Urothelium cell line (cell line): Measurements from ENCODE around the gene CAMK1D.
"Not testable (repeated sequence)": the region's sequence is repeated elsewhere in the genome, so short reads cannot be mapped to it uniquely, and the experiment has no call there.

Experiments
- DNase-seq: peaks from one replicate; pipeline ENCODE4 v3.0.0; 2011; ENCODE audit warnings: low spot score, mixed read lengths
- FAIRE-seq: peaks from 2 replicates; lab custom pipeline; 2011; peaks lifted over from hg19 to GRCh38; lab: Jason Lieb, UNC

The CAMK1D gene

DNA sequence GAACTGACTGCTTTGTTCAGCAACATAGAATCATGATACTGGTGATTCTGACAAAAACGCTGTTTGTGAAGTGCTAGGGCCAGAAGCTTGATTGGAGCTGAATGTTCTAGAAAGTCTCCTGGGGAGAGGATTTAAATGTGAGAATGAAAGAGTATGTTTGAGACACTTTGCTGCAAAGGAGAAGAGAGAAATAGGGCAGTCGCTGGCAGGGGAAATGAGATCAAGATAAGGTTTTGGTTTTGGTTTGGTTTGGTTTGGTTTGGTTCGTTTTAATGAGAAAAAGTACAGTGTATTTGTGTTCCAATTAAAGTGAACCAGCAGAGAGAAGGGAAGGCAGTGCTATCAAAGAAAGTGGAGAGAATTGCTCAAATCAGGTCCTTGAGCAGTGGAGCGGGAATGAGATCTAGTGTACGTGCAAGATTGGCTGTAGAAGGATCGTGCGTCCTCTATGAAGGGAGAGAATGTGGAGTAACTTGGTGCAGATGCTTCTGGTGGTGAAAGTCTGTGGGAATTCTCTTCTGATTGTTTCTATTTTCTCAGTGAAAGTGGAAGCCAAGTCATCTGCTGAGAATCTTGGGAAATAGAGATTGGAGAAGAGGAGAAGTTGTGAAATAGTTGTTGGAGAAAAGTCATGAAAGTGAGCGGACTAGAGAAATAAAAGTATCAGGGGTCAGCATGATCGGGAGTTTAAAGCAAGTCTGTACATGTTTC is 381.6 kb downstream of the CAMK1D start:
- FAIRE-seq (no peak), DNase-seq (no peak)

DNA sequence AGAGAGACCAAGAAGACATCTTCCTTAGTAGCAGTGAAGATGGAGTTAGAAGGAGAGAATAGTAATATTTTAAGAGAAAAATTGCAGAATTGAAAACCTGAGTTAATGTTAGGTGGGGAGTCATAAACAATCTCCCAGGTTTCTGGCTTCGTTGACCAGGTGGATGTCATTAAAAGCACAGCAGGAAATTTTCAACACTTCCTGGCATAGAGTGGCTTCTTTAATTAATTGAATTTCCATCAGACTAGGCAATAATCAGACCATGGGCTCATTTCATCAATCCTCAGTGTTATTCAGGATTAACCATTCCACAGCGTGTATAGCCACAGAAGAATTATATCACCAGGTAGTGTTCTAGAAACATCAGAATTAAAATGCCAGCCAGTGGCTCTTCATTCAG is 383.9 kb downstream of the CAMK1D start:
- no peak for DNase-seq
- no peak for FAIRE-seq

DNA sequence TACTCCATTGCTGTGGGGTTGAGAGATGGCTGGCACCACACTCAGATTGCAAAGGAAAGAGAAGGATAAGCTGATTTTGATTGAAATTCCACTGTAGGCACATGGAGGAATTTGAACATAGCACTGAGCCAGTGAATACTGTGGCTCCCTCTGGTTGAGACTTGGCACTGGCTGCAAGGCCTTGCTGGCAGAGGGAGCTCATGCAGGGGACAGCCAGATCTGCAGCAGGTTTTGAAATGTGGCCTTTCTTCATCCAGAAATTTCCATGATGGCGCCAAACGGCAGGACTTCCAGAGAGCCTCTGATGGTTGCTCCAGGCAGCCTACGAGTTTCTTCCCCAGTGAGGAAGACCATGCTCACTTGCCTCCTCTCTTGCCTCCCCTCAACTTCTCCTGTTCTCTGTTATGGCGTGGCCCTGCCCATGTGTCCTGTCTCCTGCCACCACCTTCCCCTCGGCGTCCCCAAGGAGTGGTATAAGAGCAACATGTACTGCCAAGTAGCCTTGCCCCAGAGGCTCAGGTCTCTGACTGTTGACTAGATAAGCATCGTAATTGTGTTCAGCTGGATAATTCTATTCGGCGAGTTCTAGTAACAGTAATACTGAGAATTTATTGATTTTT is 386.6 kb downstream of the CAMK1D start:
- no peak for FAIRE-seq
- no peak for DNase-seq

DNA sequence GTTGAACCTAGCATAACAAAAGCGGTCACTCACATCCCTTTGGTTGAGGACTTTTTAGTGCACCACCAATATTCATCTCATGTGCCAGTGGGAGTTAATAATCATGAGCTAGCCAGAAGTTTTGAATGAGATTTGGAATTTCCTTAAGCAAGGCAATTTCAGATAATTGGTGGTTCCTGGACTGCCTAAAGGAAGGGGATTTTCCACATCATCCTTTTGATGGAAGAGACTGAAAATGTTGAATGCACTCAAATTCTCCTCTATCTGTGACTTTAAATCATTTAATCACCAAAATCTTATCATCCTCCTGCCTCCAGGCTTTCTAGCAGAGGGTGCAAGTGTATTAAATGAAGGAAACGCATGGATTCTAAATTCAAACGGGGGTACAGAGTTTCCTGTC is 391.5 kb downstream of the CAMK1D start:
- FAIRE-seq: no peak
- DNase-seq: no peak

DNA sequence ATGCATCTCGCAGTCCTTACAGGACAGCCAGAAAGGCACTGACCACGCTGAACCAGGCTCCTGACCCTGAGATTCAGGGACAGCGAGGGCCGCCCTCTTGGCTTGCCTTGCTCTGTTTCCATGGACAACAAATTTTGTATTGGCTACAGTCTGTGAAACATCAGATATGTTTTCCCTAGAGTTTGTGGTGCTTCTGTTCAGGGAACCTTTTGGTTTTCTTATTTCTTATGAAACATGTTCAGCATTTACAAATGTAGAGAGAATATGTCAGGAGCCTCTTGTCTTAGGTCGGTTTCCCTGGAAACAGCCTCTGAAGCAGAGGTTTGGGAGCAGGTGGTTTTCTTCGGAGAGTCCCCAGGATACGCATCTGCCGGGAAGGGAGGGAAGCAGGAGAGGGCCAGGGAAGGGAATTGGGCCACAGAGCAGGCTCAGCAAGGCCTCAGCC is 392.0 kb downstream of the CAMK1D start:
- FAIRE-seq: no peak
- DNase-seq: no peak

DNA sequence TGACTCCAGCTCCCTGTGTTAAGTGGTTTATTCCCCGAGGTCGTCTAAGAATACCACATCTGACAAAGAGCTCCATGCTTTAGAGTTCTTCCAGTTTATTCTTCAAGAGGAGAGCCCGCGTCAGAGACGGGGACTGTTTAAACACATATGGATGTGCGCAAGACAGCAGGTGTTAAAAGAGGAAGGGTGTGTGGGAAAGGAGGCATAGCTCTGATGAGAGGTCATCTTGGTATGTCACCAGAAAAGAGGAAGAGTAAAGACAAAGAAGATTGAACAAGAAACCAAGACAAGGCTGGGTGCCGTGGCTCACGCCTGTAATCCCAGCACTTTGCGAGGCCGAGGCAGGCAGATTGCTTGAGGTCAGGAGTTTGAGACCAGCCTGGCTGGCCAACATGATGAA is 393.4 kb downstream of the CAMK1D start:
- DNase-seq (no peak), FAIRE-seq (no peak)

DNA sequence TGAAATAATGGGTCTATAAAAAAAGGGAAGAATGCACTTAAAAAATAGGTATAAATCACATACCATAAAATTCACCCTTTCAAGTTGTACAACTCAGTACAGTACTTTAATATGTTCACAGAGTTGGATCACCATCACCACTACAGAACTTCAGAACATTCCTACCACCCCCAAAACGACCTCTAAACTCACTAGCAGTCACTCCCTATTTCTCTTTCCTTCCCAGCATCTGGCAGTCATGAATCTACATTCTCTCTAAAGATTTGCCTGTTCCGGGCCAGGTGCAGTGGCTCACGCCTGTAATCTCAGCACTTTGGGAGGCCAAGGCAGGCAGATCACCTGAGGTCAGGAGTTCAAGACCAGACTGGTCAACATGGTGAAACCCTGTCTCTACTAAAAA is 394.1 kb downstream of the CAMK1D start:
- FAIRE-seq, DNase-seq: not testable (repeated sequence)

DNA sequence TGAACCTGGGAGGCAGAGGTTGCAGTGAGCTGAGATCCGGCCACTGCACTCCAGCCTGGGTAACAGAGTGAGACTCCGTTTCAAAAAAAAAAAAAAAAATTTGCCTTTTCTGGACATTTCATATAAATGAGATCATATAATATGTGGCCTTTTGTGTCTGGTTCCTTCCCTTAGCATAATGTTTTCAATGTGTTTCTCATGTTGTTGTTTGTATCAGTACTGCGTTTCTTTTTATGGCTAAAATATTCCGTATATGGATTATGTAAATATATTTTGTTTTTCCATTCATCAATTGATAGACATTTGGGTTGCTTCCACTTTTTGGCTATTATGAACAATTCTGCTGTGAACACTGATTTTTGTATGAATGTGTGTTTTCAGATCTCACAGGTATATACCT is 394.6 kb downstream of the CAMK1D start:
- no peak for FAIRE-seq
- no peak for DNase-seq

DNA sequence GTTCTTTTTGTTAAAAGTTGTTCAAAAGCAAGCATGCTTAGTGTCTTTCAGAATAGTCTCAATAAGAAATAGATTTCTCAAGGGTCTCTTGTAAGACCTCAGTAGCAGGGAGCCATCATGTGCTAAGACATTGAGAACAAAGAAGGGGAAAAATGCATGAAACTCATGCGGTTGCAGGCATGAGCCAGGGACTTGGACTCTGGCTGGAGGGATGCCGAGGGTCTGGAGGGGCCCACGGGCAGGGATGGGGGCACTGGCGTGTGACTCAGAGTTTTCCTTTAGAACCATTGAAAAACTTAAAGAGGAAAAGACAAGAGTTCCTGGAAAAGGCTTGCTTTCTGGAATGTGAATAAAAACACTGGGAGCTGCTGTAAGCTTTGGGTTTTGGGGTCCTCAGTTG is 398.8 kb downstream of the CAMK1D start:
- DNase-seq (no peak), FAIRE-seq (no peak)

DNA sequence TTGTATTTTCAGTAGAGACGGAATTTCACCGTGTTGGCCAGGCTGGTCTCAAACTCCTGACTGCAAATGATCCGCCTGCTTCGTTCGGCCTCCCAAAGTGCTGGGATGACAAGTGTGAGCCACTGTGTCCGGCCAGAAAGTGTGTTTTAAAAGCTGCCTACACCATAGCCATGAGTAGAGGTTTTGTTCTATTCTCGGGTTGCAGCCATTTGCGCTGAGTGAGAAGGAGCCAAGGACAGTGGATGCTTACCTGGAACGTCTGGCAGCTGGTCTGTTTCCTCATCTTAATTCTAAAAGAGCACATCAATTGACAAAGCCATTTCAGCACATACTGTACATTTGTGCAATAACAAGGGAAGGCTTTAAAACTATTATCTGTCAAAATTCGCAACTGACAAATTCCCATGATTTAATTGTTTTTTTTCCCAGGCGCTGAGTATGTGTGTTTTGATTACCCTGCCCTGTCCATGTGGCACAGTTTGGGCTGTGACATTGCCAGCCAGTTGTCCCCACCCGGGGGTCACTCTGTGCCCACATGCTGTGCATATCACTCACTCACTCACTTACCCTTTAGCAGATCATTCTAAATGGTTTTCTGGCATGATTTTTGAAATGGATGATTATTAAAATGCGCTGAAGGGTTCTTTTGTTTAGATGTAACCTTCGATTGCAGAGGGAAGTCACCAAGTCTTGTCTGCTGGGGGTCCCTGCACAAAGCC is 400.6 kb downstream of the CAMK1D start:
- no peak for FAIRE-seq
- DNase-seq: no peak

DNA sequence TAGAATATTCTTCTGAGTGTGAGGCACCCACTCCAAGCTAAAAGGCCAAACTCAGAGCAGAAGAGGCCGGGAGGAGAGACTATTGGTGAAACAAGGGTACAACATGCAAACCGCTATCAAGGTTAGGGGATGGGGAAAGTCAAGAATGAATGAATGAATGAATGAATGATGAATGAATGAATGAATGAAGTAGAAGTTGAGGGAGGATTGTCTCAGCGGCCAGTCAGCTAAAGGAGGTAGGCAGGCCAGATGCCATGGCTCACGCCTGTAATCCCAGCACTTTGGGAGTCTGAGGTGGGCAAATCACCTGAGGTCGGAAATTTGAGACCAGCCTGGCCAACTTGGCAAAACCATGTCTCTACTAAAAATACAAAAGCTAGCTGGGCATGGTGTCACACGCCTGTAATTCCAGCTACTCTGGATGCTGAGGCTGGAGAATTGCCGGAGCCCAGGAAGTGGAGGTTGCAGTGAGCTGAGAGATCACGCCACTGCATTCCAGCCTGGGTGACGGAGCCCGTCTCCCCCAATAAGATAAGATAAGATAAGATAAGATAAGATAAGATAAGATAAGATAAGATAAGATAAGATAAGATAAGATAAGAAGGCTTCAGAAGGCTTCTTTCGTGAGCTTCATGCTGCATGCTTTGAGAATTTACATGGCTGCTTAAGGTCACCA is 401.3 kb downstream of the CAMK1D start:
- DNase-seq: no peak

DNA sequence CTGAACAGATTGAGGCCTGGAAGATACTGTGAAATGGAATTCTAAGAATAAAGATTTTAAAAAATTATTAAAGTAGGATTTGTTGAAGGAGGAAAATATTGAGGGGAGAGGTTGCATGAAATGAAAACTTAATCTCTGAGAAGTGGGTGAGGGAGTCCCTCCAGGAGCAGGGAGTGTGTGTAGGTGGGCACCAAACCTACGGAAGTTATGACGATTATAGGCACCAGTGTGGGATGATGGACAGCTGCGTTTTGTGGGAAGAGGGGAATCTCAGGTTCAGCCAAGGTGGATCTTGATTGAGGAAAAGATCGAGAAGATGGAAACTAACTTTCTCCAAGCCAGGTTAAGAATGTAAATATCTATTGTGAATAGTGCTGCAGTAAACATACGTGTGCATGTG is 405.7 kb downstream of the CAMK1D start:
- DNase-seq (no peak), FAIRE-seq (no peak)

More for the DNA sequence above, 401.3 kb downstream of the CAMK1D start:
- FAIRE-seq: no peak

DNA sequence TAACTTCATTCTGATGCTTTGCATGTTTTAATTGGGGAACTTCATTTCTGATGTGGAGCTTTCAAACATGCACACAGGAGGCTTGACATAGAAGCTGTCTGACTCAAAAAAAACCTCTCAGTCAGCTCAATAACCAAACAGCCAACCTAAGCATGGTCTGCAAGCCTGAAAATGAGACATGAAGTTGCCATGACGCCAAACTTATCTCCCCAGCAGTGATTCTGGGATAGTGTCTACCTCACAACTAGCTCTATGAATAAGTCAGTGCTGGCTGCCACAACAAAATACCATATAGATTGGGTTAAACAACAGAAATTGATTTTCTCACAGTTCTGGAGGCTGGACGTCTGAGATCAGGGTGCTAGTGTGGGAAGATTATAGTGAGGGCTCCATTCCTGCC is 408.0 kb downstream of the CAMK1D start:
- DNase-seq (no peak), FAIRE-seq (no peak)

DNA sequence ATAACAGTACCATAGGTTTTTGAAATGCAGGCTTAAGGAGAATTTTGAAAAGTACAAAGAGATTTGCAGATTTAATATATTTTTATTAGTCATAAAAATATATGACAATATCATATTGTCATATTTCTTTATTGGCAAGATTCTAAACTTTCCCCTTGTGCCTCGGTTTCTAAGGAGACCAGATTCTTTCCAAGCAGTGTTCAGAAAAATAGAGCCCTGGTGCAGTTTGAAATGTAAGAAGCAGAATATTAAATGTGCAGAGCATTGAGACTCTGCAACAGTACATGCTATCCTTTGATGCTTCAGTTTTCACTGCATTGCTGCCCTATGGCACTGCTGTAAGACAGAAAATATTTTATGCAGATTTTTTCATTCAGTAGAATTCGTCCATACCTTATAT is 408.9 kb downstream of the CAMK1D start:
- FAIRE-seq (no peak), DNase-seq (no peak)

DNA sequence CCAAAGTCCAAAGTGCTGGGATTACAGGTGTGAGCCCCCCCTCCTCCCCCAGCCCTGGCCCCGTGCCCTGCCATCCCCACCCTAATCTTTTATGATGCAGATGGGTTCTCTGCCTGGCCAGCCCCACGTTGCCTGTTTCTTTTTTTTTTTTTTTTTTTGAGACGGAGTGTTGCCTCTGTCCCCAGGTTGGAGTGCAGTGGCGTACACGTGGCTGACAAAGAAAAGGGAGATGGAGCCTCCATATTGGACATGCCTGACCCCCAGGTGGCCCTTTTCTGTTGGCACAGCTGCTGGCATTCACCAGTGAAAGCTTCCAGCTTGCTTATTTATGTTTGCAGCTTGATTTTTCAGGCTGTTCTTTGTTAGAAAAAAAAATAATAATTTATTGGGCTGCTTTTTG is 416.9 kb downstream of the CAMK1D start:
- no peak for DNase-seq
- FAIRE-seq: no peak

DNA sequence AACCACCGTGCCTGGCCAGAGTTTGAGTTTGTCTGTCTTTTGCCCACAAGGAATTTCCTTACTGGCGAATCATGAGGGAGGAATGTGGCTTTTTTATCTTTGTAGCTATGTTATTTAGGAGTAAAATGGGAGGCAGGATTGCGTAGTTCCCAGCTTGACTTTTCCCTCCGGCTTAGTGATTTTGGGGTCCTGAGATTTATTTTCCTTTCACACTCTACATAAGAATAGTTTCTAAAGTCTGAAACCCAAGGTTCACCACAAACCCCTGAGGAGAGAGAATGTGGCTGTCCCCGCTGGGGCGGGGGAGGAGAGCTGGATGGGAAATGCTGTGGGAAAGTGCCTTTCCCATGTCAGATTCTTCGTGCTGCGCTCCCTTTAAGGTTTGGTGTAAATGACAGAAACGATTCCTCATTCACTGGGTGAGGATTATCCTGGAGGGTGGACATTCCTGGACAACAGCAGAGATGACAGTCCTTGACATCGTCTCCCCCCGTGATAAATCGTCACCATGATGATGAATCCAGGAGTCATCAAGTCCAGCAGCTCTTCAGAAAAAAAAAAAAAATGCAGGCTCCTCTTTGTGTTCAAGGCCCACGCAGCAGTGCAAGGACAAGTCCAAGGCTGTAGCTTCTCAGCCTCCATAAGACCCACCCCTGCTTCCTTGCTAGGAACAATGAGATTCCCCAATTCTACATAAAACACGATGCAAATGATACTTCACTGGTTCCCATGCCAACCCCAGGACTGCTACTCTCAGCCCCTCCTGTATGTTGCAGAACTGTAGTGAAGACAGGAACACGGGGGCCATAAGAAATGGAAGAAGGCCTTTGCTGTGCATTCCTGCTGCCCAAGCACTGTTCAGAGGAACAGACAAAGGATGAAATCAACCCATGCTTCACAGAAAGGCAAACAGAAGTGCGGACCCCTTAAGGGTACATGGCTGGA is 419.1 kb downstream of the CAMK1D start:
- FAIRE-seq: no peak
- DNase-seq: peak; percentile 49

DNA sequence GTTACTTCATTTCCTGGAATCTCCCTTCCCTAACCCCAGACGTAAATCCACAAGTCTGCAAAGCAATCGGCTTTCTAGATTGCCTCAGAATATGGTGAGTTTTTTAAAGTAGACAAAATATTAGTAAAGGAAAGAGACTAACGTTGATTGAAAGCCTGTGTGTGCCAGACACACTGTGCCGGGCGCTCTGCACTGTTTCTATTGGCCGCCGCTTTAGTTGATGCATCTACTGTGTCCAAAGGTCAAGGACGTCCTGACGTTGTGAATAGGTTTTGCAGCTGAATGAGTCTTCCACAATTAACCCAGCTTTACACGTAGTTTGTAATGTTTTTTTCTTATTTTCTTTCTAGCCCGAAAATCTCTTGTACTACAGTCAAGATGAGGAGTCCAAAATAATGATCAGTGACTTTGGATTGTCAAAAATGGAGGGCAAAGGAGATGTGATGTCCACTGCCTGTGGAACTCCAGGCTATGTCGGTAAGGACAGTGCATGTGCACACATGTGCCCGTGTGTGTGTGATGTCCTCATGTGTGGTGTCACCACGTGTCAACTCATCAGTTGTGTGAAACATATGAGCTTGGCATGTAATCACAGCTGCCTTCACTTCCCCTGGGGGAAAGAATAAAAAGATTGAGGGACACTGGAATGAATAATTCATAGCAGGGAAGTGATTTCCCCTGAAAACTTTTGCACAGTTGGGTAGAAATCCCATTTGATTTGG is 420.1 kb downstream of the CAMK1D start:
- FAIRE-seq: no peak
- DNase-seq: no peak

DNA sequence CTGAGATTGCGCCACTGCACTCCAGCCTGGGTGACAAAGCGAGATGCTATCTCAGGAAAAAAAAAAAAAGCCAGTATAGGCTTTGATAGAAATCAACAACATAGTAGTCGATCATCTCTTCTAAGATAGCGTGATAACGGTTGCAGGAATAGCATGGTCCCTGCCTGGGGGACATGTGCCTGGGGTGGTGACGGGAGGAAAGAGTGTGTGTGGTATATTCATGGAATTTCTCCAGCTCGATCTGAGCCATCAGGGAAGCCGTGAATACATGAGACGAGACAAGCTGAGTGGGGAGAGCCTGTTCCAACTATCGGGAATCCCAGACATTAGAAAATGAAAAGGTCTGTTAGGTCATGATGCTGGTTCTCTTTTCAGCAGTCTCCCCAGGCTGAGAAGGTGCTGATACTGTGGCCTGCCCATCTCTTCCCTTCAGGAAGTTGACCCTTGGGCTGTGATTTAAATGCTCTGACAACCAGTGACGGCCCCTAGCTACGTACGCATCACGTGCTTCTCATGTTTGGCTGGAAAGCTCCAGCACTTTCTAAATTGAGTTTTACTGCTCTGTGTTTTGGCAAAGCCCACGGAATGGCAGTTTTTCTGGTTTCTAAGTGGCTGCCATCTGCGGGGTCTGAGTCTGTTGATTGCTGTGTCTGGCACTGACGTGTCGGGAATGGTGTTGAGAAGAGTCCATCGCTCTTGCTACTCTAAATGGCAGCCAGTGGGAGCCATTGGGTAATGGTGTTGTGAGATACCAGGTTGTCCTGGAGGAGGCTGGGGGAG is 422.8 kb downstream of the CAMK1D start:
- FAIRE-seq: no peak
- no peak for DNase-seq
